ENCODE results near the gene NCKAP5.

- TF ChIP-seq CTCF (conservative IDR thresholded peaks at IDR 0.05; ENCODE audit: low read depth, low read length): no peak
- TF ChIP-seq EZH2 (IDR thresholded peaks at IDR 0.05; ENCODE audit: low read length, unreplicated experiment): no peak
Measured at GRCh38 chr2:133596701-133597393, 28.6 kb upstream of the NCKAP5 start.

Measured in PC-3 (cell line).